Skeletal muscle satellite cell (primary cell): ENCODE data around the gene RNF138. TPM values are rescaled to one million over a fixed set of nuclear protein-coding genes. Genes with fewer than 3 reads are reported as not detected.

Experiments
- H3K27me3 ChIP-seq: 2 replicates; pipeline ENCODE4 v1.7.0; 2013; ENCODE audit warnings: low read length; ENCODE audit not compliant: control insufficient read depth, insufficient read depth
- H3K36me3 ChIP-seq: 2 replicates; pipeline ENCODE4 v1.7.0; 2013; ENCODE audit warnings: mild to moderate bottlenecking, control low read depth, low read length; ENCODE audit not compliant: insufficient read depth
- H3K4me1 ChIP-seq: 2 replicates; pipeline ENCODE4 v1.7.0; 2013; ENCODE audit warnings: low read length; ENCODE audit not compliant: control insufficient read depth, insufficient read depth
- H3K4me2 ChIP-seq: 2 replicates; pipeline ENCODE4 v1.7.0; 2013; ENCODE audit warnings: mild to moderate bottlenecking, low read length
- H3K4me3 ChIP-seq: 2 replicates; pipeline ENCODE4 v1.7.0; 2013; ENCODE audit warnings: low read length
- H3K9ac ChIP-seq: 2 replicates; pipeline ENCODE4 v1.7.0; 2013; ENCODE audit warnings: mild to moderate bottlenecking, low read depth, low read length, moderate library complexity
- H3K9me3 ChIP-seq: replicated peaks from 2 replicates; pipeline ENCODE4 v1.7.0; 2013; ENCODE audit warnings: mild to moderate bottlenecking, control low read depth, low read length
- total RNA-seq: library from RNA; depleted of rRNA; stranded (reverse); fragments of >200 nt; gene quantifications from 2 replicates; pipeline ENCODE4 v1.2.3, GENCODE V29; 2012; rRNA removed

Gene RNF138
- 29.5 and 31.7 TPM in 2 replicates for total RNA-seq

DNA sequence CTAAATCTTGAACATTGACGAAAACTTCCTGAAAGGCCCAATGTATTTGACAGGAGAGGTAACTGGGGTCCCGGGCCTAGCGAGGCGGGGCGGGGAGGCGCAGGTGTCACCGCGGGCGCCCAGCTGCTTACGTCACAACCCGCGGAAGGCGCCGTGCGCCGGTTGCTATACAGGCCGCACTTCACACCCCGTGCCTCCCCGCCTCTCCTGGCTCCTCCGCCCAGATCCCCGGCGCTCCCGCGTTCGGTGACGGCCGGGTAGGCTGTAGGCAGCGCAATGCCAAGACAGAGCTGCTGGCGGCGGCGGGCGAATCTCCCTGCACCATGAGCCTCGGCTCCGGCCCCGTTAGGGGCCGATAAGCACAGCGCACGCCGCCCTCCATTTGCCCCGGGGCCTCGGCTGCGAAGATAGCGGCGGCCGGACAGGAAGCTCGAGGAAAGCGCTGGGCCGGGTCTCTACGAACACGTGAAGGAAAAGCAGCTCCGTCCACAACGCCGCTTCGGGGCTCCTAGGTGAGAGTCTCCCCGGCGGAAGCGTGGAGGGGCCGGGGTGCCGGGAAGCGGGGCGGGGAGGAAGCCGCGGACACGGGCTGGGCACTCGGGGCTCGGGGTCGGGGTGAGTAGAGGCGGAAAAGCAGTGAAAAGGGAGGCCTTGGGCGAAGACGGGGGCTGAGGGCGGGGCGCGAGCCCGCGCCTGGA, at the start of gene RNF138:
Gene RNF138, plus strand, starts transcription at position 151 of the 698 bp plus-strand sequence. CDS start 903 bp downstream, outside the sequence.
- no peaks in the 10 kb centered on the region for H3K9me3 ChIP-seq
- H3K36me3 ChIP-seq = peaks cover 10% of the 10 kb centered on the region
- H3K4me2 ChIP-seq = peak within 1 kb of the TSS; percentile 78
- no peaks in the 10 kb centered on the region for H3K27me3 ChIP-seq
- peak within 1 kb of the TSS; percentile 100 for H3K4me3 ChIP-seq
- peak within 1 kb of the TSS; percentile 99 for H3K9ac ChIP-seq
- peaks cover 11% of the 10 kb centered on the region for H3K4me1 ChIP-seq

GRCh38 chr18:32042337-32042736, 49.3 kb upstream of the RNF138 start:
- H3K9ac ChIP-seq = no peak overlapping the region
- H3K4me3 ChIP-seq = no peak overlapping the region
- H3K36me3 ChIP-seq = no peaks in the 10 kb centered on the region
- H3K4me2 ChIP-seq = no peak overlapping the region
- no peaks in the 10 kb centered on the region for H3K4me1 ChIP-seq
- no peaks in the 10 kb centered on the region for H3K27me3 ChIP-seq
- no peaks in the 10 kb centered on the region for H3K9me3 ChIP-seq

- H3K4me3 ChIP-seq = no peak overlapping the region
Observed at GRCh38 chr18:32048507-32049091, 43.1 kb upstream of the RNF138 start.

GRCh38 chr18:32049393-32050171, 42.1 kb upstream of the RNF138 start:
- no peaks in the 10 kb centered on the region for H3K27me3 ChIP-seq
- no peak overlapping the region for H3K9ac ChIP-seq
- no peaks in the 10 kb centered on the region for H3K36me3 ChIP-seq
- no peak overlapping the region for H3K4me2 ChIP-seq
- H3K4me1 ChIP-seq = peaks cover 3% of the 10 kb centered on the region
- no peaks in the 10 kb centered on the region for H3K9me3 ChIP-seq
- no peak overlapping the region for H3K4me3 ChIP-seq

More at GRCh38 chr18:32048507-32049091, 43.1 kb upstream of the RNF138 start:
- no peaks in the 10 kb centered on the region for H3K9me3 ChIP-seq
- H3K36me3 ChIP-seq = no peaks in the 10 kb centered on the region
- peak overlapping the region; percentile 17 for H3K4me2 ChIP-seq
- H3K27me3 ChIP-seq = no peaks in the 10 kb centered on the region
- H3K4me1 ChIP-seq = peaks cover 3% of the 10 kb centered on the region
- no peak overlapping the region for H3K9ac ChIP-seq

DNA sequence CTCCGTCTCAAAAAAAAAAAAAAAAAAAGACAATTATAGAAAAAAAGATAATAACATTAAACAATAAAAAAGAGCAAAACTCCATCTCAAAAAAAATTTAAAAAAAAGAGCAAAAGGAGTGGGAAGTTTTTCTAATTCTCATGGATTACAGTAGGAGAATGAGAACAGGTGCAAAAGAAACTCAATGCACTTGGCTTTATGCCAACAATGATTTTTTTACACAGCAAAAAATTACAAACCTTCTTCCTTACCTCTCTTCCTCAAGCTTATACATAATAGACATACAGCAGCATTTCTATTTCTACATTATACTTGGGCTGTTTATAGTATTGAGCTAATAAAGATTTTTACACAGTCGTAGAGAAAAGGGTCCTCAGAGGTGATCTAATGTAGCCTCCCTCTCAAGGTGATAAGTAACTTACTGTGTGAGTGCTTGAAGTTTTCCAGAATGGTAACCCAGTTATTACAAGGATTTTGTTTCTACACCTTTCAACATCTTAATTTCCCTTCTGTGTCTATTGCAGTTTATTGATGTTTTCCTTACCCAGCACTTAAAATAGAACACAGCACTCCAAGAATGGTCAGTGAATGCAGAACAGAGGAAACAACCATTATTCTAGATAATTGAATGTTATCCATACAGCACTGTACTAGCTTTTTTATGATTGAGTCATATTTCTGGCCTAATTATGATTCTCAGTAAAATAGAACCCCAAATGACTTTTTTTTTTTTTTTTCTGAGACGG, 34.9 kb upstream of the RNF138 start:
- Histone ChIP-seq H3K4me3 (no peak overlapping the region), H3K36me3 (no peaks in the 10 kb centered on the region), H3K9me3 (no peaks in the 10 kb centered on the region), H3K4me1 (no peaks in the 10 kb centered on the region), H3K27me3 (no peaks in the 10 kb centered on the region), H3K4me2 (no peak overlapping the region), H3K9ac (no peak overlapping the region)

- H3K9ac ChIP-seq = no peak overlapping the region
- H3K4me2 ChIP-seq = no peak overlapping the region
- no peaks in the 10 kb centered on the region for H3K9me3 ChIP-seq
- no peaks in the 10 kb centered on the region for H3K27me3 ChIP-seq
- H3K4me3 ChIP-seq = no peak overlapping the region
- H3K36me3 ChIP-seq = no peaks in the 10 kb centered on the region
- H3K4me1 ChIP-seq = no peaks in the 10 kb centered on the region
Observed at GRCh38 chr18:32057624-32058165, 34.0 kb upstream of the RNF138 start.

DNA sequence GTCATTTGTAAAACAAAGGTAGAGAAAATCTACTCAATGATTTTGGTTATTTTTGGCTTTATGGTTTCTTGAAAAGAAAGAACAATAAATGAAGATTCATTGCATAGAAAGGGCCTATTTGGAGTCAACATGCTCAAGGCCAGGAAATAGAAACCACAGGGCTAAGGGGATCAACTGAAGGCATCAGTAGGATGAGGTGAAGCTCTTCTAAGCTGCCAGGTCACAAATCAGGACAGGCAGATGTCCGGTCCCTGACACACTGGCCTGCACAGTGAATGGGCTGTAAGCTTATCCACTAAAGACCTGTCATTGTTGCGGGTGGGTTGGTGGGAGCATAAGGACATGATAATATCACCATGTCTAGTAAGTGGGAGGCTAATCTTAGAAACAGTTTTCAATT, 31.6 kb upstream of the RNF138 start:
- Histone ChIP-seq H3K4me1 (no peaks in the 10 kb centered on the region), H3K9ac (no peak overlapping the region), H3K4me3 (no peak overlapping the region), H3K9me3 (no peaks in the 10 kb centered on the region), H3K27me3 (no peaks in the 10 kb centered on the region), H3K4me2 (no peak overlapping the region), H3K36me3 (no peaks in the 10 kb centered on the region)

DNA sequence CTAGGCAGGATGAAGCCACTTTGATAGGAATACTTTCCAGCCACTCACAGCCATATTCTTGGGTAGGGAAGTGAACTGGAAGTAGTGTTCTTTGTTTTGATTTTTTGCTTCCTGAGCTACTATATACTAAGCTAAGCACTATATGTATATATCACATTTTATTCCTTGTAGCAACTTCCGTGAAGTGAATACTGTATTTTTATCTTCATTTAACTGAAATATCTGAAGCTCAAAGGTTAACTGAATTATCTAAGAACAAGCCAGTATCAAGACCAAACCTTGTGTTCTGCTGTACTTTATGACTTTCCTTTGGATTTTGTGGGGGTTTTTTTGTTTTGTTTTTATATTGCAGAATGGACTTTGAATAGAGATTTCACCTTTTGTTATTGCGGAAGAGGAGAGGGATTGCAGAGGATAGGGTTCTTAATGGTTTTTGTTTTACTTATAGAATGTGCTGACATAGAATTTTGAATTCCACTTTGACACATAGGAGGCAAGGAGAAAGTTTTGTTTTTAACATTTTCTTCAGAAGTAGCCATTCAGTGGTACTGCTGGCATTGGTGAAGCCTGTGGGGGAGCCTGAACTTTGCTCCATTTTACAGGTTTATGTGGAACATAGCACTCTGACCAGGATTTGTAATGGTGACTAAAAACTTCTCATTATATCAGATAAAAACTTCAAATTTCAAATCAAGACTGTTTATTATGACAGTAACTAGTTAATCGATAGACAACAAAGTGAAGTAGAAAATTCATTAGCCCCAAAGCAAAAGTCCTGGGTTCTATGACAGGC, 24.1 kb upstream of the RNF138 start:
- H3K4me3 ChIP-seq = no peak overlapping the region
- no peak overlapping the region for H3K9ac ChIP-seq

GRCh38 chr18:32072321-32072720, 19.4 kb upstream of the RNF138 start:
- no peak overlapping the region for H3K4me2 ChIP-seq
- H3K36me3 ChIP-seq = no peaks in the 10 kb centered on the region
- H3K4me3 ChIP-seq = no peak overlapping the region
- H3K9ac ChIP-seq = no peak overlapping the region
- H3K27me3 ChIP-seq = no peaks in the 10 kb centered on the region
- H3K4me1 ChIP-seq = no peaks in the 10 kb centered on the region
- H3K9me3 ChIP-seq = no peaks in the 10 kb centered on the region

More for the DNA sequence above, 24.1 kb upstream of the RNF138 start:
- Histone ChIP-seq H3K9me3 (no peaks in the 10 kb centered on the region), H3K36me3 (no peaks in the 10 kb centered on the region), H3K4me1 (no peaks in the 10 kb centered on the region), H3K4me2 (no peak overlapping the region), H3K27me3 (no peaks in the 10 kb centered on the region)

DNA sequence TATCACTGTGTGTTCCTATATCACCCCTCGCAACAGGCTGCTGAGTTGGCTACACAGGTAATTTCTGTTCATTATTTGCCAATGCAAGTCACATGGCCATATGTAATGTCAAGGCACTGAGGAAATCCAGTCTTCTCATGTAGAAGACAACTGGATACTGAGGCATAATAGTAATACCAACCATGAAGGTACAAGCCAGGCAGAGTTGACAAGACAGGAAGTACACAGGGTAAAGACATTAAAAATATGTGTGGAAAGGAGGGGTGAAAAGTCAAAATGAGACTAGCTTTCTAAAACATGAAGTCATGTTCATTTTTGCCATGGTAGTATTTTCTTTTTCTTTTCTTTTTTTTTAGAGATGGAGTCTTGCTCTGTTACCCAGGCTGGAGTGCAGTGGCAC, 17.5 kb upstream of the RNF138 start:
- H3K9ac ChIP-seq = no peak overlapping the region
- no peak overlapping the region for H3K4me2 ChIP-seq
- H3K4me3 ChIP-seq = no peak overlapping the region
- no peaks in the 10 kb centered on the region for H3K9me3 ChIP-seq
- no peaks in the 10 kb centered on the region for H3K4me1 ChIP-seq
- no peaks in the 10 kb centered on the region for H3K36me3 ChIP-seq
- H3K27me3 ChIP-seq = no peaks in the 10 kb centered on the region
